Non-pigmented ciliary epithelial cell (primary cell): ENCODE data around the gene ANKS1B.

Experiments used
- DNase-seq: peaks from one replicate; pipeline ENCODE4 v3.0.0-alpha.2; 2010; ENCODE audit warnings: low read depth

The ANKS1B gene

DNA sequence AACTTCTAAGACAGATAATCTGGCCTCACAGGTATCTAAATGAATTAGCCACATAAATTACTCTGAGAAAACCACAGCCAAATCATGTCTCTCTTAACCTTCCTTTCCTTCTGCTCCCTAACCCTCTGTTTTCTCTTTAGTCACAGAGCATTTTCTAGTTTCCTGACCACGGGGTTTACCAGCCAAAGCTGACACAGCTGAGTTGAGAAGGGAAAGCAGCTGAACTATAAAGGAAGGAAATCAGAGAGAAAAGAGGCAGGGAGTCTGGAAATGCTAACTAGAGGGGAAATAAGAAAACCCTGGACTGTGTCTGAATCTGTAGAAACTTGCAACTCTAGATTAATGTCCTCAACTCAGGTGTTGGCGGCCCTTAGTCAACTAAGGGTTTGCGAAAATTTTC is 24.4 kb downstream of the ANKS1B start:
- no peak for DNase-seq

DNA sequence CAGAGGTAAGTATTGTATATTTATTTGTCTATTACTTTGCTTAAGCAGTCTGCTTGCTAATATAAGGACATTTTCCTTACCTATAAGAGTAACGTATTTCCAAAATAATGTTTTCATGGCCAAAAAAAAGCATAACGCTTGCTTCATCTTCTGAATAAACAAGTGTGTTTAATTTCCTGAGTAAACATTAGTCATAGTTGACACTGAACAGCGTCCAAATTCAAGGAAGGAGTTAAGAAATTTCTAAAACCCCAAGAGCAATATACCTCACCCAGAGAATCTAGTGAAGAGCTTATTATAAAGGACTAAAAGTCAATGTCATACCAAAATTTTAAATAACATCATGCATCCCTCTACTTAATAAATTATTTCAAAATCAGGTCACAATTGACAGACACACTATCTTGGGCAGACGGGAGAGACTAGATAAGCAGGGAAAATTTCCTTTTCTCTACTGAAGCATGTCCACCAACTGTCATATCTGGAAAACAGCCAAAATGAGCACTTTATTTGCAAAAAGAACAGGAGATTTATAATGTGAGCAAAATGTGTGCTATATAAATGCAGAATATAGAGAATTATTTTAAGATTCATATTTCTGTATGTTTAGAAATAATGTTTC is 25.1 kb downstream of the ANKS1B start:
- DNase-seq, result no peak

DNA sequence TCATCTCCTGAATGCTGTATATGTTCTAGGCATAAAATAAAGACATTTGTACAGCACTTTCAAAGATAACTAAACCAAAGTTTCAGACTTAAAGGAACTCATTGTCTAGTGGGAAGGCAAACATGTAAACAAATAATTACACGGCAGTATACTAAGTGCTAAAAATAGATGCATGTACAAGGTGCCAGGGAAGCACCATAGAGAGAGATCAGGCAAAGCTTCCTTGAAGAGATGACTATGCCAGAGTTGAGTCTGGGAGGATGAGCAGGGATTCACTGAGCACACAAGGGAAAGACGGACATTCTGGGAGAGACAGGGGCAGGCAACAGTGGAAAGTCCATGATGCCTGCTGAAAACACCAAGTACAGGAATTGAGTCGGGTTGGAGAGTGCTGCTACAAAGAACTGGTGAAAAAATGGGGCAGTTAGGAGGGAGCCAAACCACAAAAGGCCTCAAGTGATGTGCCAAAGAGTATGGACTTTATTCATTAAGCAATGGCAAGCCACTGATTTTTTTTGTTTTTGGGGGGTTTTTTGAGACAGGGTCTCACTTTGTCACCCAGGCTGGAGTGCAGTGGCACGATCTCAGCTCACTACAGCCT is 26.8 kb downstream of the ANKS1B start:
- DNase-seq, result no peak

DNA sequence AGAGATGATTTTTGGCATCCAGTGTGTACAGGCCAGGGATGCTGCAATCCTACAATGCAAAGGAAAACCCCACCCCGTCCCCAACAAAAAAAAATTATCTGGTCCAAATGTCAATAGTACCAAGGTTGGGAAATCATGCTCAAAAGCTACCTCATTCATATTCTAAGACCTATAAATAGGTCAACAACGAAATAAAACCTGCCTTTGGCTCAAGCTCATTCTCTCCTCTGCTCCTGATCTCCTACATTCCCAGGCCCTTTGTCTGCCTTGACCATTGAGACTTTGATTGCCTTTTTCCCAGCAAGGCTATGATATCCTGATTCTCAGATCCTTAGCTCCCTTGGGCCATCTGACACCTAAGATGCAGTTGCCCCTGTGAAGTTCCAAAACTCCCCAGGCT is 30.0 kb downstream of the ANKS1B start:
- DNase-seq, result no peak

DNA sequence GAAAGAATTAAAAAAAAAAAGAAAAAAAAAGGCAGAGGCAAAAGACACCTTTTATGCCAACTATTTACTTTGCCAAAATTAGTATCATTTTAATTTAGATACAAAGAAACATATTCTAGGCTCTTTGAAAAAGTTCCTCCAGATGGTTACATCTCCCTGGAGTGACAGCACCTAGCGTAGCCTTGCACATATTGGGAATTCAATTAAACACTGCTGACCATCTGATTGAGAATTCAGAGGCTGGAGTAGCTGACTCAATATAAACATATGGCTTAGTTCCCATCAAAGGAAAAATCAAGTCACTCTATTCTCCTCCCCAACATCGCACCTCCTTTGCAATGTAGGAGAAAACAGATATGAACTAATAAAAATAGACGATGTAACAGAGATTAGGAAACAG is 36.4 kb downstream of the ANKS1B start:
- no peak for DNase-seq

DNA sequence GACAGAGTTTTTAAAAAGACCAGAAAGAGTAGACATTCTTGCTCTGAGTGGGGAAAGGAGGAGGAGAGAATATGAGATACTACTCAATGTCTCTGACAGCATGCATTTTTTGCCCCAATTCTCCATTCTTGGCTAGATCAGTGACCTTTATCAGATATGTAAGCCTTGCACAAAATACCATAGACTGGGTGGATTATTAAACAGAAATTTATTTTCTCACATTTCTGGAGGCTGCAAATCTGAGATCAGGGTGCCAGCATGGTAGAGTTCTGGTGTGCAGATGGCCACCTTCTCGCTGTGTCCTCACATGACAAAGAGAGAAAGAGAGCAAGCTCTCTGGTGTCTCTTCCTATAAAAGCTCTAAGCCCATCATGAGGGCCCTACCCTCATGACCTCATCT is 38.6 kb downstream of the ANKS1B start:
- no peak for DNase-seq

DNA sequence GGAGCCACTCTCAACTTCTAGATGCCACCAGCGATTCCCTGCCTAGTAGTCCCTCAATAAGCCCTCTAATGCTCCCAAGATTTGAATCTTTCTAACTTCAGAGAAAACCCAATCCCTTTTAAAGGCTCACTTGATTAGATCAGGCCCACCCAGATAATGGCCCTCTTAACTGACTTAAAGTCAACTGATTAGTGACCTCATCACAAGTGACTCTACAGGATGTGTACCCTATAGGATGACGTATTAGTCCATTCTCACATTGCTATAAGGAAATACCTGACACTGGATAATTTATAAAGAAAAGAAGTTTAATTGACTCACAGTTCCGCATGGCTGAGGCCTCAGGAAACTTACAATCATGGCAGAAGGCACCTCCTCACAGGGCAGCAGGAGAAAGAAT is 49.1 kb downstream of the ANKS1B start:
- DNase-seq, result no peak

DNA sequence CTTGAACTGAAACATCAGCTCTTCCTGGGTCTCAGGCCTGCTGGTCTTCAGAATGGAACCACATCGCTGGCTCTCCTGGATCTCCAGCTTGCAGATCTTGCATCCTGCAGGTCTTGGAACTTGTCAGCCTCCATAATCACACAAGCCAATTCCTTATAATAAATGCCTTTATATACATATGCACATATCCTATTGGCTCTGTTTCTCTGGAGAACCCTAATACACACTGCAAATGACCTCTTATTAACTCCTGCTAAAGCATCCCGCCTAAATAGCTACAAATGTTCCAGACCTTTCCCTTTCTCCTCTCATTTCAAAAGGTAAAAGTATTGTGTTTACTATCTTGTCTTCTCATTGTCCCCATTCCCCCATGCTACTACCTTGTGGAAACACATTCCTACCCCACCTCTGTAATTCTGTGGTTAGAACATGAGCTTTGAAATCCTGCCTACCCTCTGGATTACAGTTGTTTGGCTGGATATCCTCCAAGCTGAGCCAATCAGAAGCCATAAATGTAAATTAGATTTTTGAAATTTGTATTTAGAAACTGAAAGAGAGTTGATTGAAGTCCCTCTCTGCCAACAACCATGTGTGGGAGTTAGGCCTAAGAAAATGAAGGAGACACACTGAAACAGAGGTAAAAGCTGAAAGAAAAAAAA is 58.1 kb downstream of the ANKS1B start:
- DNase-seq, result no peak

DNA sequence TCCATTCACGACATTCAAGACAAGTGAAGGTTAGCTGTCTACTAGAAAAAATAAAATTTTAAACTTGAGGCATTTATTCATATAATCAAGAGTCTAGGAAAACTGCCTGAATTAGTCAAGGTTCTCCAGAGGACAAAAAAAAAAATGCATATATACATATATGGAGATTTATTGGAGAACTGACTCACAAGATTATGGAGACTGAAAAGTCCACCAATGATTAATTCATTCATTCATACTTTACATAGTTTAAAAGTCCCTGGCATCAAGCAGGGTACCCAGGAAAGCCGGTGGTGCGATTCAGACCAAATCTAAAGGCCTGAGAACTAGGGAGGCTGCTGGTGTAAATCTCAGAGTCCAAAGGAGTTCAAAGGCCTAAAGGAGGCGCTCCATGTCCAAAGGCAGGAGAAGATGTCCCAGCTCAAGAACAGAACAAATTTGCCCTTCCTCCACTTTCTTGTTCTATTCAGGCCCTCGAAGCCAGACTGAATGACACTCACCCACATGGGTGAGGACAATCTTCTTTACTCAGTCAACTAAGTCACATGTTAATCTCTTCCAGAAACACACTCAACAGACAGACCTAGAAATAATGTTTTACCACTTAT is 64.3 kb downstream of the ANKS1B start:
- no peak for DNase-seq

DNA sequence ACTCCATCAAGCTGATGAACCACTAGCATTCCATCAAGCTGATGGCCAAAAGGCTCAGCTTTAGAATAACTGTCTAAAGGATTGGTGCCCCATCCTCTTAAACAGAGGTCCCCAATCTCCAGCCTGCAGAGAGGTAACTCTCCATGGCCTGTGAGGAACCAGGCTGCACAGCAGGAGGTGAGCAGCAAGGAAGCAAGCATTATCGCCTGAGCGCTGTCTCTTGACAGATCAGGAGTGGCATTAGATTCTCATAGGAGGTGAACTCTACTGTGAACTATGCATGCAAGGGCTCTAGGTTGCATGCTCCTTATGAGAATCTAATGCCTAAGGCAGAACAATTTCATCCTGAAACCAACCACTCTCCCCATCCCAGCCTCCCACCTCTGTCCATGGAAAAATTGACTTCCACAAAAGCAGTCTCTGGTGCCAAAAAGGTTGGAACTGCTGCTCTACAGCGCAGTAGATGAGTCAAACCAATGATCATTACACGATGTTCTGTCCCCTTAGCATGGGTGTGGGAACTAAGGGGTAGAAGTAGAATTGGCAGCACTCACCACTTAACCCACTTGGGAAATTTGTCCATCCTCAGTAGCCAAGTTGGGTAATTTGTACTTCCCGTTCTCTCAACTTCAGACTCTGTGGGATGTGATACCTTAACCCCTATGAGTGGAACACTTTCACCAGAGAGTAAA is 66.9 kb downstream of the ANKS1B start:
- DNase-seq, result no peak

DNA sequence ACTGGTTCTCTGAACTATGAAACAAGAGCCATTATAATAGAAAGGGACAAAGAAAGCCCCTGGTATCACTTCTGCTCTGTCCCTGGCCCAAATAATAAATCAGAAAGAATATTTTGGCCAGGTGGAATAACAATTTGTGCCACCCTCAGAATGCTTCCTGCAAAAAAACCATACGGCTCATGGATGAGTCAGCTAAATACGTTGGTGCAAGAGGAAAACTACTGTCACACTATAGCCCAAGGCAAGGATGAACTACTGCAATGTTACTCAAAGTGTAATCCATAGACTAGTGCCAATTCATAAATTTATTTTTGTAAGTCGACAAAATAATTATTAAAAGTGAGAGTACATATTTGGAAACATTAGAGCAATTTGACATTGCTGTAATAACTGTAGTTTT is 68.2 kb downstream of the ANKS1B start:
- no peak for DNase-seq

DNA sequence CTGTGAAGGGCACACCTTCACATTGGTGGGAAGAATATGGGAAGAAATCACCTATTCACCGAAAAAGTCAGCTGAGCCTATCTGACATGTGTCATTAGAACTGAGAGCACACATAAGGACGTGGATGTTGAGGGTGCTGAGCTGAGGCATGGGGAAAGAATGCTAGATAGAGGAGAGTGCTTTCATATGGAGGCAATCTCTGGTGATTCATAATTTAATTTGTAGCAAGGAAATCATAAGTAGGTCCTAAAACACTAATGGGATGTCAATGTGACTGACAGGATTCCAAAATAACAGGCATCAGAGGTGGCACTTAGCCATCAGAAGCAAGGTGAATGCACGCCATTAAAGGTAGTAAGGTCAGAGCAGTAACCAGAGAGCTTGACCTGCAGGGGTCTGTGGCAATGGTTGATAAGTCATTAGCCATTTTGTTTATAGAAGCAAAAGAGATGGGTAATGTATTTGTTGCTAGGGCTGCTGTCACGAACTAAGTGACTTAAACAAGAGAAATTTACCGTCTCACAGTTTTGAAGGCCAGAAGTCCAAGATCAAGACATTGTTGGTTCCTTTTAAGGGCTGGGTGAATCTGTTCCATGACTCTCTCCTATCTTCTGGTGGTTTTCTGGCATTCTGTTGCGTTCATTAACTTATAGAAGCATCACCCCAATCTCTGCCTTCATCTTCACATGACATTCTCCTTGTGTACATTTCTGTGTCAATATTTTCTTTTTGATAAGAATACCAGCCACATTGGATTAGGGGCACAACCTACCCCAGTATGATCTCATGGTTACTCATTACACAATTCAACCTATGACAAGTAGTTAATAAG is 69.3 kb downstream of the ANKS1B start:
- no peak for DNase-seq

DNA sequence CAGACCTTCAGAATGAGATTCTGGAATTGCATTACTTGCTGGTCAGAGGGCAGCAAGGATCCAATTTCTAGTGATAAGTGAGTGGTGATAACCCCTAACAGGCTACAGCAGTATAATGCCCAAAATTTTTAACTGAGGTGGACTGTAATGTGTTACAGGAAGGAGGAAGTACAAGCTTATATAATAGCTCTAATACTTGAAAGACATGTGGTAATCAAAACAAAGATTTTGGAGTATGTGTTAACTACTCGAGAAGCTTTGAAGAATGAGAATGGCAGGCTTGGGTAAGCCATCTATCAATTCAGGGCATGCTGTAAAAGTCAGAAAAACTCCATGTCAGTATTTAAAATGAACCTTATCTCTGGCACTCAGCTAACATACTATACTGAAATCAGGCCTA is 70.5 kb downstream of the ANKS1B start:
- no peak for DNase-seq

DNA sequence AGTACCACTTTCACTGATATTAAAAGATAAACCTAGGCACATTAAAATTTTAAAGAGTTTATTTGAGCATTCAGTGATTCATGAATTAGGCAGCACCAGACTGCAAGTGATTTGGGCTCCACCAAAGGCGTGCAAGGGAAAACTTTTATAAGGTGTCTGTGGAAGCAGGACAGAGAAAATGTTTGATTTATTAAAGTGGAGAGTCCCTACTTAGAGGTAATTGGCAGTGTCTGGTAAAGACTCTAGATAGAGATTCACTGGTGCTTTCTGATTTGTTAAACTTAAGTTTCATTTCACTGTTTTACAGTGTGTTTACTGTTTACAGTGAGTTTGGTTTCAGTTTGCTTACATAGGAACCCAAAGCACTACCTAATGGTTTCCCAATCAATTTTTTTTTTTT is 72.8 kb downstream of the ANKS1B start:
- DNase-seq, result no peak

DNA sequence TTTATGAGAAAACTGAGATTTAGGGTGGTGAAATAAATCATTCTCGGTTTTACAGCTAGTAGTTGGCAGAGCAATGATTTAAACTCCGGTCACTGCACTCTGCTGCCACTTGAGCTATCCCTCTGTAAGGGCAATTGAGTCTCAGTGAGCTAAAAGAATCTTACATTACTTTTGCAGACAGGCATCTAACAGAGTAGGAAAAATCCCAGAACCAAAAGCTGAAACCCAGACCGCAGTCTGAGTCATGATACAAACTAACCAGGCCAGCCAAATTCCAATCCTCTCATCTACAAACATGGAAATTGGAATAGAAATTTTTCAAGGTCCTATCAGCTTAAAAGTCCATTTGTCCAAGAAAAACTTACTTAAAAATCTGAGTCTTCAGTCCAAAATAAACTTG is 73.7 kb downstream of the ANKS1B start:
- DNase-seq, result peak; percentile 47

DNA sequence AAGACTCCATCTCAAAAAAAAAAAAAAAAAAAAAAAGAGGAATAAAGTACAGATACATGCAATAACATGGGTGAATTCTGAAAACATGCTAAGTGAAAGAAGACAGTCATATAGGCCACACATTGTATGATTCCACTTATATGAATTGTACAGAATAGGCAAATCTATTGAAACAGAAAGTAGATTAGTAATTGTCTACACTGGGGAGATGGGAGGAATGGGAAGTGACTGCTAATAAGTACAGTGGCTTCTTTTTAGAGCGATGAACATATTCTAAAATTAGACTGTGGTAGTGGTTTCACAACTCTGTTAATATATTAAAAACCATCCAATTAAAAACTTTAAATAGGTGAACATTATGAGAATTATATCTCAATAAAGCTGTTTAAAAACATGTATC is 74.4 kb downstream of the ANKS1B start:
- no peak for DNase-seq

DNA sequence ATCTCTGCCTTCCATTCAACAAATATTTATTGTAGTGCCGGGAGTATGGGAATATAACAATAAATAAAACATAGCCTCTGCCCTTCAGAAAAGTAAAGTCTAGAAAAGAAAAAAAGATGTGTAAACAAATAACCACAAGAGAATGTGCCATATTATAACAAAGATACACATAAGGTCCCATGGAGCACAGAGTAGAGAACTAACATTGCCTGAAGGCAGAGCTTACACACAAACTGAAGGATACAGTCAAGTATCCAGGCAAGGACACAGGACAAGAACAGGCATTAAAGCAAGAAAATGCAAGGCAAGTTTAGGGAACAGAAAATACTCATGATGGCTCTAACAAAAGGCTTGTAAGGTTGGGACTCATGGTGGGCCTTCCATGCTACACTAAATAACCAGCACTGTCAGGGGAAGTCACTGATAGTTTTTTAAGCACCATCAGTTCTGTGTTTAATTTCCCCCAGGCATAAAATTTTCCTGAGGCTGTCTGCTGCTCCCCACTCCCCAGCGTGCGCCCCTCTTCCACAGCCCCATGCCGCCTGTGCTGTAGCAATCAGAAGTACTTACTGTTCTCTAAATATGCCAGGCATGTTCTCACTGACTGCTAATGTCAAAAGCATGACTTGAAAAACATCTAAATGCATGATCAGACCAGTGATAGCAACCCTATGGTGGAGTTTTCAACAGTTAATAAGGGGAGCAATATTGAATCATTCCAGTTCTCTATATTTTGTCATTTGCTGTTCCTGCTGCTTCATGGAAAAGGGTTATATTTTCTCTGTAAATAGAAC is 77.8 kb downstream of the ANKS1B start:
- DNase-seq, result no peak

DNA sequence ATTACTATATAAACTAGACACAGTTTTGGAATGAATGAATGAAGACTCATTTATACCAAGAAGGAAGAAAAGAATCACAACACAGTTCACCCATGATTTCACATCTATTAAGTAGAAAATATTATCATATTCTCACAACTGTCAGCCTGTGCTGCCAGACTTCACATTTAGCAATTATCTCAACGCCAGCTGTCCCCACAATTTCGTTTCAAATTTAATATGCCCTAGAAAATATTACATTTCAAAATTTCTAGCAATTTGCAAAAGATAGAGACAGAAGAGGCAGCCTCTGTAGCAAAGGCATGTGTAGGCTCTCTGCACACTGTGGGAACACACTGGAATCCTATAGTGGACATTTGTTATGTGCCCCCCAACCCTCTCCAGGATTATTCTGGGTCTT is 83.6 kb downstream of the ANKS1B start:
- no peak for DNase-seq

DNA sequence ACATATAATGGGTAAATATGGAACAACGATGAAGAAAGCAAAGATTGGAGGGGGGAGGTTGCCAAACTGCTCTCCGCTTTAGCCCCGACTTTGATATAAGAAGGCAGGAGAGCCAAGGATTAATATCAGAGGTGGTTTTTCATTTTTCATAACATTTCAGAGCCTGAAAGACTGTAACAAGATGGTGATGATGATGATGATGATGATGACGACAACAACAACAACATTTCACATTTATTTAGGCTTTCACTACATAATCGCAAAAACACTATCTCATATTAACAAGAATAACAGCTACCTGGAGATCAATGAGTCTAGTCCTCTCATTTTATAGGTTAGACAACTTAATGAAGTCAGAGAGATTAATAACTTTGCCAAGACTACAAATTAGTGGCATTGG is 86.1 kb downstream of the ANKS1B start:
- DNase-seq, result no peak

DNA sequence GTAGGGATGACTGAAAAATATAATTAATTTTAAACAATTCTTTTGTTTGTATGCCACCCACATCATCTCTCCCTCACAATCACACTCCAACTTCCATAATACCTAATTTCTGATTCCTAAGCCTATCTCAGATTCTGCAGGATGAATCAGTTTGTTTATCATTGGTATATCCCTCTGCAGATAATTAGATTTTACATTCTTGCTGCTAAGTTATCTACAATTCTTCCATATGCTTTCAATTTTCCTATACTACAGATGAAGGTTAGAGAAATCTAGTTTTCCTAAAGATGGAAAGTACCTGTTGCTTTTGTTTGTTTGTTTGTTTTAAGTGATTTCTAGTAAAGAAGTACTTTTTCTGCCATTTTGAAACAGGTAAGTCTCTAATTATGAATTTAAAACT is 105.3 kb downstream of the ANKS1B start:
- DNase-seq, result no peak

DNA sequence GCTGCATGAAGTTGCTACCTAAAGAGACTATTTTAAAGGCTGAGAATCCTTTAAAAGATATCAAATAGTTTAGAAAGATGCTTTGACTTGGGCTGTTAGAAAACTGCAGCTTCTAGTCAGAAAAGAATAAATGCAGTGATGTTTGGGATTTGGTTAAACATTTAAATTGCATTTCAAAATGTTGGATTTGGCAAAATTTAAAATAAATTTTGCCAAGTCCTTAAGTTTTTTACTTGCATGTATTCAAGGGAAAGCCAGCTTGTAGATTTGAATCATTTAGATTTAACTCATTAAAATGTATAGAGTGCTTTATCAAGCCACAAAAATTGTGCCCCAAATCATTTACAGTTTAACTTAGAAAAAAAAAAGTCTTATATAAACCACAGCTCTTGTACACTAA is 109.7 kb downstream of the ANKS1B start:
- DNase-seq, result no peak
